ENCODE data around the gene CNTRL.
"Not testable (repeated sequence)": the region's sequence is repeated elsewhere in the genome, so short reads cannot be mapped to it uniquely, and the experiment has no call there.

CNTRL gene, protein sequence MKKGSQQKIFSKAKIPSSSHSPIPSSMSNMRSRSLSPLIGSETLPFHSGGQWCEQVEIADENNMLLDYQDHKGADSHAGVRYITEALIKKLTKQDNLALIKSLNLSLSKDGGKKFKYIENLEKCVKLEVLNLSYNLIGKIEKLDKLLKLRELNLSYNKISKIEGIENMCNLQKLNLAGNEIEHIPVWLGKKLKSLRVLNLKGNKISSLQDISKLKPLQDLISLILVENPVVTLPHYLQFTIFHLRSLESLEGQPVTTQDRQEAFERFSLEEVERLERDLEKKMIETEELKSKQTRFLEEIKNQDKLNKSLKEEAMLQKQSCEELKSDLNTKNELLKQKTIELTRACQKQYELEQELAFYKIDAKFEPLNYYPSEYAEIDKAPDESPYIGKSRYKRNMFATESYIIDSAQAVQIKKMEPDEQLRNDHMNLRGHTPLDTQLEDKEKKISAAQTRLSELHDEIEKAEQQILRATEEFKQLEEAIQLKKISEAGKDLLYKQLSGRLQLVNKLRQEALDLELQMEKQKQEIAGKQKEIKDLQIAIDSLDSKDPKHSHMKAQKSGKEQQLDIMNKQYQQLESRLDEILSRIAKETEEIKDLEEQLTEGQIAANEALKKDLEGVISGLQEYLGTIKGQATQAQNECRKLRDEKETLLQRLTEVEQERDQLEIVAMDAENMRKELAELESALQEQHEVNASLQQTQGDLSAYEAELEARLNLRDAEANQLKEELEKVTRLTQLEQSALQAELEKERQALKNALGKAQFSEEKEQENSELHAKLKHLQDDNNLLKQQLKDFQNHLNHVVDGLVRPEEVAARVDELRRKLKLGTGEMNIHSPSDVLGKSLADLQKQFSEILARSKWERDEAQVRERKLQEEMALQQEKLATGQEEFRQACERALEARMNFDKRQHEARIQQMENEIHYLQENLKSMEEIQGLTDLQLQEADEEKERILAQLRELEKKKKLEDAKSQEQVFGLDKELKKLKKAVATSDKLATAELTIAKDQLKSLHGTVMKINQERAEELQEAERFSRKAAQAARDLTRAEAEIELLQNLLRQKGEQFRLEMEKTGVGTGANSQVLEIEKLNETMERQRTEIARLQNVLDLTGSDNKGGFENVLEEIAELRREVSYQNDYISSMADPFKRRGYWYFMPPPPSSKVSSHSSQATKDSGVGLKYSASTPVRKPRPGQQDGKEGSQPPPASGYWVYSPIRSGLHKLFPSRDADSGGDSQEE (N-terminal part only)

DNA sequence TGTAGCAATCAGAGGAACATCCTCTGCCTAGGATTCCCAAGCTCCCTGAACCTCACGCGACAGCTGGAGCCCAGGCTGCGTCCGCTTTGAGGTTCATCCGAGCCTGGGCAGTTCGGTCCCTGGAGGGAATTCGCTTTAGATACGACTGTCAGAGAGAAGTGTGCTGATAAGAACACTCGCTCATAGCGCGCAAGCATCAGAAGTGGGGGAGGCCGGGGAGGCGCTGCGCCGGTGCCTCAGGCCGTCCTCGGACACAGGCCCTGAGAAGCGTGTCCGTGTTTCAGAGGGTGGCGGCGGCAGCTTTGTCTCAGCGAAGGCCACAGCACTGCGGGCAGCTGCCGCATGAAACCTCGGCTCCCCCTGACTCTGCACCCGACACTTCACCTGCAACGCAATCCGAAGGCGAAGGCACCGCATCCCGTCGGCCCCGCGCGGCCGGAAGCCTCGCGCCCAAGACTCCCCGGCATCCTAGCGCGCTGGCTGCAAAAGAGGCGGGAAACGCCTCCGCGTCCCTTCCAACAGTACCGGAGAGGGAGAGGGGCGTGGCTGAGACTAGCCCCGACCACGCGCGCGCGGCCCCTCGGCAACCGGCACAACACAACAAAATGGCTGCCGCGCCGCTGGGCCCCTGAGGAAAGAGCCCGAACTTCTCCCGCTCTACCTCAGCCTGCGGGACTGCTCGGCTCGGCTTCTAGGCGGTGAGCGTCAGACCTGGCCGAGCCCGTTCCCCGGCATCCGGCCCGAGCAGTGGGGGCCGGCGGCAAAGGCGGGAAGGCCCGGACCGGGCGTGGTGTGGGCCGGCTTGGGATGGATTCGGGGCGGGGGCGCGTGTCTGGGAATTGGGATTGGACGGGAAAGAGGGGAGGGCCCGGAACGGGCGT lies at the start of gene CNTRL:
CNTRL (plus strand) TSS at position 586 of the 881 bp plus-strand sequence. CDS start 13,372 bp downstream, outside the sequence.
- DNase-seq: peak; percentile 38 to 53

DNA sequence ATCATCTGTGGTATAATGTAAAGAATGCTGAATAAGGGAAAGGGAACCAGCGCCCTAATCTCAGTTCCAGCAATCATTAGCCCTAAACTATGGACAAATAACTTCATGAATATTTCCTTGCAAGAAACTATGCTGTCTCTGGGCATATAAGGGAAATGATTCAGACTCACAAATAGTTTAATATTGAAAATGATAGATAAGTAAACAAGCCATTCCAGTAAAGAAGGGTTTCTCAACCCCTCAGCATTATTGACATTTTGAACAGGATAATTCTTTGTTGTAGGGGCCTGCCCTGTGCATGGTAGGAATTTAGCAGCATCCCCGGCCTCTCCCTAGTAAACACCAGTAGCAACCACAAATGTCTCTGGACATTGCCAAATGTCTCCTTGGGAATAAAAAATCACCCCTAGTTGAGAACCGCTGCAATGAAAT lies 48.5 kb upstream of the CNTRL start:
- no peak for DNase-seq

DNA sequence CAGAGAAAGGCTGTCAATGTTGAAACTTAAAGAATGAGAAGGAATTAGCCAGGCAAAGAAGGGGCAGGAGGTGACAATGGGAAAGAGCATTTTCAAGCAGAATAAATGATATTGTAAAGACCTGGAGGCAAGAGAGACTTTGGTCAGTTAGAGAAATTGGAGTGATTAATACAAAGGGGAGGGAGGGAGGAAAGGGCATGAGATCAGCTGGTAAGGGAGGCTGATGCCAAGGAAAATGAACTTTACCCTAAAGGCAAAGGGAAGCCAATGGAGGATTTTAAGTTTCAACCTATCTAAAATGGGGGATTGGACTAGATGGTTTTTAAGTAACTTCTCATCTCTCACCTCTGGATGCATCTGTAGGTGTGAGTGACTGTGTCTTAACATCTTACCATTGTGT lies 48.0 kb upstream of the CNTRL start:
- no peak for DNase-seq

DNA sequence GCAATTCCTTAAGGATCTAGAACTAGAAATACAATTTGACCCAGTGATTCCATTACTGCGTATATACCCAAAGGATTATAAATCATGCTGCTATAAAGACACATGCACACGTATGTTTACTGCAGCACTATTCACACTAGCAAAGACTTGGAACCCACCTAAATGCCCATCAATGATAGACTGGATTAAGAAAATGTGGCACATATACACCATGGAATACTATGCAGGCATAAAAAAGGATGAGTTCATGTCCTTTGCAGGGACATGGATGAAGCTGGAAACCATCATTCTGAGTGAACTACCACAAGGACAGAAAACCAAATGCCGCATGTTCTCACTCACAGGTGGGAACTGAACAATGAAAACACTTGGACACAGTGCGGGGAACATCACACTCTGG lies 46.5 kb upstream of the CNTRL start:
- DNase-seq: not testable (repeated sequence)

DNA sequence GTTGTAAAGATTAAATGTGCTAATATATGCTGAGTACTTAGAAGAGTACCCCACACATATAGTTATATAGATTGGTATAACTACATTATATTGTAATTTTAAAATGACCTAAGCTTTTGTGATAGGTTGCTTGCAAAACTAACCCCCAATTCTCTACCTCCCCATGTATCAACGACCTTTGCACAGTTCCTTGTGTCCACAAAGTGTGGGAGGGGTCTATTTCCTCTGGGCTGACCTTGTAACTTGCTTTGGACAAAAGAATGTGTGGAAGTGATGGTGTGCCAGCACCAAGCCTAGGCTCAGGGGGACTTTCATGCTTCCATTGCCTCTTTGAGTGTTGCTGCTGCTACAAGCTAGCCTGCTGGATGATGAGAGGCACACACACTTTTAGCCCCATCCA lies 45.3 kb upstream of the CNTRL start:
- DNase-seq: no peak

DNA sequence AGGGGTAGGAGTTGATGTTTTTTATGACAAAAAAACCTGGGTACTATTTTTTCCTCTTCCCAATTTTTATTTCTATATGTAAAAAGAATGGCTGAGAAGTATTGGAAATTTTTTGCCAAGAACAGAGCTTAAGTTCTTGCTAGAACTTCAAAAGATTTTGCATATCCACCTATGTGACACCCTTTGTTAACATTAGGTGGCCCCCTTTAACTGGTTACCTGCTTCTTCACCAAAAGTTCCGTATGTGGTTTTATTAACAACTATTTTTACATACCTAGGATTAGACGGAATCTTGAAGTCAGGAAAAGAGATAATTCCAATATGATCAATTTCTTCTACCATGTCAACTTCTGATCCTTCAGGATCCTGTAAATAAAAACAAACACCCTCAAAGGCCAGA lies 40.2 kb upstream of the CNTRL start:
- DNase-seq: no peak

DNA sequence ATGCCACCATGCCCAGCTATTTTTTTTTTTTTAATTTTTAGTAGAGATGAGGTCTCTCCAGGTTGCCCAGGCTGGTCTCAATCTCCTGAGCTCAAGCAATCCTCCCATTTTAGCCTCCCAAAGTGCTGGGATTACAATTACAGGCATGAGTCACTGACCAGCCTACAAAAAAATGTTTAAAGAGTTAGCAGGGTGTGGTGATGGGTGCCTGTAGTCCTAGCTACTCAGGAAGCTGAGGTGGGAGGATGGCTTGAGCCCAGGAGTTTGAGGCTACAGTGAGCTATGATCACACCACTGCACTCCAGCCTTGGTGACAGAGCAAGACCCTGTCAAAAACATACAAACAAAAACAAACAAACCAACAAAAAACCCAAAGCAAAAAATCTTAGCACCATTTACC lies 39.0 kb upstream of the CNTRL start:
- not testable (repeated sequence) for DNase-seq

DNA sequence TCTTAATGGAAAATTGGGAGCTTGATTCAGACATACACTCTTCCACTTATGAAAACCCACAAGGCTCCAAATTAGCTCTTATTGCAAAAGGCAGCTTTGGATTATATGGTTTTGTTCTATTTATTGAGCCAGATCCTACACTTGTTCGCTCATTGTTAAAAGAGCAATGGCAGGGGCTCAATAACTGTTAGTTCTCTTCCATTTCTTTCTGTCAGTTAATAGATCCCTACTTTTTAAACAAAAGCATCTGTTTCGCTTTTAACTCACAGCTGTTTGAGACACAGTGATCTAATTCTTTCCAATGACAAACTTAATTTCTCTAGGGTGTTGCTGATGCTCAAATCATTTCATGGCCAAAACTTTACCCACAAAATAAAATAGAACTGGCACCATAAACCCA lies 36.4 kb upstream of the CNTRL start:
- DNase-seq: no peak

DNA sequence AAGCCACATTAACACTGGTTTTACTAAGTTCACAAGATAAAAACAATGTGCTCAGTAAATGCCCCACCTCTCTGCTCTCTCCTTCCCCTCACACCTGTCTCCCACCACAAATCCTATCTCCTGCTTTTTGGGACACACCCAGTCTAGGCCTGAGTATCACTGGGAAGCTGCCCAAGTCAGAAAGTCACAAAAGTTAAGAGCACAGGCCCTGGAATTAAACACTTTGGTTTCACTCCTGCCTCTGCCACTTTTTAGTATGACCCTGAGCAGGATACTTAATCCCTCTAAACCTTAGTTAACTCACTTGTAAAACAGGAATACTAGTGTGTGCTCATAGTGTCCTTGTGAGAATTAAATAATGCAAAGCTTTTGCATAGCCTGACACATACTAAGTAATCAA lies 36.0 kb upstream of the CNTRL start:
- DNase-seq: no peak

DNA sequence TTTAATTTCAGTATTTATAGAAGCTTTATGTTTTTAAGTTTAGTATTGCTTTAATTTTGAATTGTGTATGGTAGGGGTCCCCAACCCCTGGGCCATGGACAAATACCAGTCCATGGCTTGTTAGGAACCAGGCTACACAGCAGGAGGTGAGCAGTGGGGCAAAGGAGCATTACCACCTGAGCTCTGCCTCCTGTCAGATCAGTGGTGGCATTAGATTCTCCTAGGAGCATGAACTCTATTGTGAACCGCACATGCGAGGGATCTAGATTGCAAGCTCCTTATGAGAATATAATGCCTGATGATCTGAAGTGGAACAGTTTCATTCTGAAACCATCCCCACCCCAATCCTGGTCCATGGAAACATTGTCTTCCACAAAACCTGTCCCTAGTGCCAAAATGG lies 26.6 kb upstream of the CNTRL start:
- no peak for DNase-seq

DNA sequence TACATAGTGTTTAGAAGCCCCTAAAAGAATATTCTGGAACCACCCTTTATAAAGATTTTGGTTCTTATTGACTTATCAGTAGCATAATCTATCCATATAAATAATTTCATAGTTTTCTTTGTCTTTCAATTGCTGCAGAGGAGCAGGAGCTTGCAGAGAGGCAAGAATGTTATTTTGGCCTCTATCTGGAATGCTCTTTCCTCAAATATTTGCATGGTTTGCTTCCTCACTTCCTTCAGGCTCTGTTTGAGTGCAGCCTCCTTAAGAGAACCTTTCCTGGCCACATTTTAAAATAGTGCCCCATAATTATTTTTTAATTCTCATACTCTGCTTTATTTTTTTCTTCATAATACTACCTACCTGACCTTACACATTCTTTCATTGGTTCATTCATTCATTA lies 26.1 kb upstream of the CNTRL start:
- DNase-seq: no peak

DNA sequence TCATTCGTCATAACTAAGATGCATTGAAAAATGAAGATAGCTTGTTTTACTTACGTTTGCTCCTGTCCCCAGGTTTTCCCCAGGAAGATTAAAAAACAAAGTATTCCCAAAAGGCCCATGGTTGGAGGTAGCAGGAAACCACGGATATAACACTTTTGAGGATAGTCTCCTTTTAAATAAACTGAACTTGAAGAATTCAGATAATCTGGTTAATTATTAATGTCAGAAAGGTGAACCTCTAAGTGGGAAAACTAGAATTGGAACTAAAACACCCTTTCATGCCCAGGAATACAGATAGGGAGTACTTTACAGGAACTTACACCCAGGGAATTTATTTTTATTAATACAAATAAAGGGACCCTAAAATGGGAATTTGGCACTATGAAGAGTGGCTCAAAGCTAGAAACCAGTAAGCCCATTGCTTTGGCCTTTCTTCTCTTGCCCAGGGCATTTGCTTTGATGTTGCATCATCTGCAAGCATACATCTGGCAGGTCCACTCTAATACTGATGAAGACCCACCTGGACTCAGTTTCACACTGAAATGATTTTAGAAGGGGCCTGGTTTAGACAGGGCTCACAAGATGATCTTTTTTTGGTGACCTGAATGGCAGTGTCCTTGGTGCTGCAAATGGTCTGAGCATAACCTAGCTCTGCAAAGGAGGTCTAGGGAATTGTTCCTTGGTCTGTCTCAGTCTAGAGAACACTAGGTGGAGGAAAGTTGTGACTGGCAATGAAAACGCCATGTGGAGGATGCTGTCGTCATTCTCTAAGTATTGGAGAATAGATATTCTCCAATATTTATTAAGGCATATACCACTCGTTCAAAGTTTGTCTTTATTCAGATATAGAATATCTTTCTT lies 24.4 kb upstream of the CNTRL start, which contains the start of gene C5:
C5 (minus strand) TSS at position 148 of the 861 bp plus-strand sequence; CDS start at position 119, 29 bp downstream.
- no peak for DNase-seq

DNA sequence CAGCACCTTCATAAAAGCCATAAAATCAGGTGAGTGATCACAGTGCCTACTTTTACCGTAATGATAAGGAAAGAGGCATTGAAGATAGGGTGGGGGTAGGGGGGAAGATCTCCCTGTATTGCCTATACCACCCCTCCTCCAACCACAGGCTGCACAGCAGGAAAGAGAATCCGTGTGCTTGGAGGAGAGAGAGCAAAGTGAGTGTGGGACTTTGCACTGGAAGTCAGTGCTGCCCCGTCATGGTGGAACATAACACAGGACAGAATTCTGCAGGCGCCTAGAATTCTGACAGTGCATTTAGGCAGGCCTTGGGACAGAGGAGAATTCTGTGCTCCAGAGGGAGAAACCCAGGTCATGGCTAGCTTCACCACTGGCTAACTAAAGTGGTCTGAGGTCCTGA lies 21.2 kb upstream of the CNTRL start:
- DNase-seq: no peak

DNA sequence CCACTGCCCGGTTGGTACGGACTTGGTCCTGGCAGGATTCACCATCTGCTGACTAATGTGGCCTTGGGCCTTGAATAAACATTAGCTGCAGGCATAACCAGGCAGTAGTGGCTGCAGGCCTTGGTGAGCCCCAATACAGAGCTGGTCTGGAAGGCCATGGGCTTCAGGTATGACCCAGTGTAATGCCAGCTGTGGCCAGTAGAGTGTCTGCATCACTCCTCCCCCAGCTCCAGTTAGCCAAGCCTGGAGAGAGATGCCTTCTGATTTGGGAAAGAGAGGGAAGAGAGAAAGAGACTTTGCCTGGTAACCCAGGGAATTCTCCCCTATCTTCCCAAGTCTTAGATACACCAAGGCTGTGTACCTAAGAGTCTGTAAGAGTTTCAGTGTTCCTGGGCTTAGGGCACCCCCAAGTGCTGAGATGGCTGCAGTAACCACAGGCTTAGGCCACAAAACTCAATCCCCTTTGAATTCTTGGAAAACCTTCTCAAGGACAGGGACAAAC lies 19.1 kb upstream of the CNTRL start:
- DNase-seq: no peak

DNA sequence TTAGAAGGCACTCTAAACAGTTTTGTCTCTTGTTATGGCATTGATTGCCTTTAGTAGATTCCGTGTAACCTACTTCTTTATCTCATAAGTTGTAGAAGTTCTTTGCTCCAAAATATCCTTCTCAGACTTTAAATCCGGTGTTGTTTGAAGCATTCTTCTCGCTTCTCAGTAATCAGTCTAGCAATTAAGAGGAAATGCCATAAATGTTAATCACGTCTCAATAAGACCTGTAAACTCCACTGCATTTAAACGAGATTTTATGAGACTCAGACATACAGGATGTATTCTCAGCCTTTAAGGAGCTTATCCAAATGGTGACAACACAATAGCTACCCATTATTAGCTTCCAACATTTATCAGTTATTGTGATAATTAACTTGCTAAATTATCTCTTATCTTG lies 16.9 kb upstream of the CNTRL start:
- DNase-seq: no peak

DNA sequence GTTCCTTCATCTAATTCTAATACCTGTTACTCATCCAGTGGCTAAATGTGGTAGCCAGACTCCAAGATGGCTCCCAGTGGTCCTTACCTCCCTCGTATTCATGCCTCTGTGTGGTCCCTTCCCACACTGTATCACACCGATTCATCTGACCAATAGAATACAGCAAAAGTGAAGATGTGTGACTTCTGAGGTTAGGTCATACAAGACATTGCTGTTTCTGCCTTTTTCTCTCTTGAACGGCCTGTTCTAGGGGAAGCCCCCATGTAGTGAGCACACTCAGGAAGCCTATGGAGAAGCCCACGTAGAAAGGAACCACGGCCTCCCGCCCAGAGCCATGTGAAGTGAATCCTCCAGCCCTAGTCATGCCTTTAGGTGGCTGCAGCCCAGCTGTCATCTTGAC lies 15.2 kb upstream of the CNTRL start:
- no peak for DNase-seq

DNA sequence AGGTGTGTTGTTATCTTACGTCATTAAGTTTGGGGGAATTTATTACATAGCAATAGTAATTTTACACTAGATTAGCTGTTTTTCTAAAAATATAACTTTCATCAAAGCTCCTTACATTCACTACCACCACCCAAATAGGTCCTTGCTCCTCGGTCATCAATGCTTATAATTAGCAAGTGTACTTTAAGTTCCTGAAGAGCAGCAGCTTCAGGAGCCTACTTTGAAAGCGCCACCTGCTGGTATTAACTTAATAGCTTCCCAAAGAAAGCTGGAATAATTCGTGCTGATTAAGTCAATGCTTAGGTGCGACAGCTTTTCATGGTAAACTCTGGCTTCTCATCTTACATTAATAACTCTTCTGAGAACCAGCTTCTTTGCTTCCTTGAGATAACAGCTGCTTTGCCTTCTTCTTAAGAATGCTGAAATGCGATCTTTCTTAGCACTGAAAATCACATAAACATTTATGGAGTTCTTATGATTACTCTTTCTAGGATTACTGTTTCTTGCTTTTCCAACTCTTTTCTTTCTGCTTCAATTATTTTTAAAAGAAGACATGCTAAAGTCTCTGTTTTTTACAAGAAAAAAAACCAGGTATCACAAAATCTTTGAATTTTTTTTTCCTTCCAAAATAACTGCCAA lies 14.6 kb upstream of the CNTRL start:
- DNase-seq: peak in 1 of 2 experiments; percentile 2

DNA sequence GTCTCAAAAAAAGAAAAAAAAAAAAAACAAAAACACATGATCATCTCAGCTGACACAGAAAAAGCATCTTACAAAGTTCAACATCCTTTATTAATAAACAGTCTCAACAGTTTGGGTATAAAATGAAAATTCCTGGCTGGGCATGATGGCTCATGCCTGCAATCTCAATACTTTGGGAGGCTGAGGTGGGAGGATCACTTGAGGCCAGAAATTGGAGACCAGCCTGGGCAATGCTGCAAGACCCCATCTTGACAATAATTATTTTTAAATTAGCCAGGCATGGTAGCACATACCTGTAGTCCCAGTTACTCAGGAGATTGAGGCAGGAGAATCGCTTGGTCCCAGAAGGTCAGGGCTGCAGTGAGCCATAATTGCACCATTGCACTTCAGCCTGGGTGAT lies 7.9 kb upstream of the CNTRL start:
- no peak for DNase-seq

DNA sequence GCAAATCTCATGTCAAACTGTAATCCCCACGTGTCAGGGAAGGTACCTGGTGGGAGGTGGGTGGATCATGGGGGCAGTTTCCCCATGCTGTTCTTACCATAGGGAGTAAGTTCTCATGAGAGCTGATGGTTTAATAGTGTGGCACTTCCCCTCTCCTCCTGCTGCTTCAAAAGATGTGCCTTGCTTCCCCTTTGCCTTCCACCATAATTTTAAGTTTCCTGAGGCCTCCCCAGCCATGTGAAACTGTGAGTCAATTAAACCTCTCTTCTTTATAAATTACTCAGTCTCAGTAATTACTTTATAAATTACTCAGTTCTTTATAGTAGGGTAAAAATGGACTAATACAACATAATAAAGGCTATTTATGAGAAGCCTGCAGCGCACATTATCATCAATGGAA lies 7.1 kb upstream of the CNTRL start:
- DNase-seq: no peak

DNA sequence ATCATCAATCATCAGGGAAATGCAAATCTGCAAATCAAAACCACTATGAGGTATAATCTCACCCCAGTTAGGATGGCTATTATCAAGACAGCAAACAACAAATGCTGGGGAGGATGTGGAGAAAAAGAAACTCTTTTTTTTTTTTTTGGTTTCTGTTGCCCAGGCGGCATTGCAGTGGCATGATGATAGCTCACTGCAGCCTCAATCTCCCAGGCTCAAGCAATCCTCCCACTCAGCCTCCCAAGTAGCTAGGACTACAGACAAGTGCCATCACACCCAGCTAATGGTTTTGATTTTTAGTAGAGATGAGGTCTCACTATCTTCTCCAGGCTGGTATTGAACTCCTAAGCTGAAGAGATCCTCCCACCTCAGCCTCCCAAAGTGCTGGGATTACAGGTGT lies 5.4 kb upstream of the CNTRL start:
- no peak for DNase-seq
